ENCODE data around the gene GTF3C1.

GTF3C1 gene

GRCh38 chr16:27564224-27564623, 14.5 kb upstream of the GTF3C1 start:
- no peak for DNase-seq (ENCODE audit: low read depth in 2 of 3, low spot score in 2 of 3)

DNA sequence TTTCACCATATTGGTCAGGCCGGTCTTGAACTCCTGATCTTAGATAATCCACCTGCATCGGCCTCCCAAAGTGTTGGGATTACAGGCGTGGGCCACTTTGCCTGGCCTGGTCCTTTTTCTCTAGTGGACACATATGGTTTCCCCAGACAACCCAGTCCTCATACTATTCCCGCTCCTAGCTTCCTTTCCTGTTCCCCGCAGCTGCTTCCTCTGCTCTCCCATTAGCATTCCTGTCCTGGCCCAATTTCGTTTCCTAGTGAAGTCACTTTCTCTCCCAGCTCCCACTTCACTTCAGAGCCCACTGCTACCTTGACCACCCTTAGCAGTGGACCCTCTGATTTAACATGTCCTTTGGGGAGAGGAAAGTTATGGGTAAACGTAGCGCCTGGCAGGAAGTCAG, 11.5 kb upstream of the GTF3C1 start:
- DNase-seq (ENCODE audit: low read depth in 2 of 3, low spot score in 2 of 3): no peak

- DNase-seq (ENCODE audit: low read depth in 2 of 3, low spot score in 2 of 3): no peak
These were observed 9.2 kb upstream of the GTF3C1 start for GRCh38 chr16:27558932-27559331.

- no peak for DNase-seq (ENCODE audit: low read depth in 2 of 3, low spot score in 2 of 3)
These were observed 8.7 kb upstream of the GTF3C1 start for GRCh38 chr16:27558434-27558833.

DNA sequence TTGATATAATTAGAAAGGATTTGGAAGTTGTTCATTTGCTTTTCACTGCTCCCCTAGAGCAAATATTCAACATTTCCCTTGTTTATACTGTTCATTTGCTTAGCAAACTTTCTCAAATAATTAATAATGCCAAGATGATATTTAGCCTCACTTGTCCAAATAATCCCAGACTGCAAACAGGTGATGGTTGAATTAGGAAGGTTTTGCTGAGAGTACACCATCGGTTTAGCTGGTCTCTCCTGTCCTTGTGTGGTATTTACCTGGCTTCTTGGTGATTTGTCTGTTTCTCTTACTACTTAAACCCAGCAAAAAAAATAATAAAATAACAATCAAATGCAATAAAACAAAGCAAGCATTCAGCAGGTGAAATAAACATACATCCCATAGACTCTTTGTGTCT, 6.8 kb upstream of the GTF3C1 start:
- DNase-seq (ENCODE audit: low read depth in 2 of 3, low spot score in 2 of 3): no peak

GRCh38 chr16:27551036-27551435, 1.3 kb upstream of the GTF3C1 start:
- DNase-seq (ENCODE audit: low read depth in 2 of 3, low spot score in 2 of 3): no peak

GRCh38 chr16:27550582-27550920, 838 bp upstream of the GTF3C1 start:
- no peak for DNase-seq (ENCODE audit: low read depth in 2 of 3, low spot score in 2 of 3)

DNA sequence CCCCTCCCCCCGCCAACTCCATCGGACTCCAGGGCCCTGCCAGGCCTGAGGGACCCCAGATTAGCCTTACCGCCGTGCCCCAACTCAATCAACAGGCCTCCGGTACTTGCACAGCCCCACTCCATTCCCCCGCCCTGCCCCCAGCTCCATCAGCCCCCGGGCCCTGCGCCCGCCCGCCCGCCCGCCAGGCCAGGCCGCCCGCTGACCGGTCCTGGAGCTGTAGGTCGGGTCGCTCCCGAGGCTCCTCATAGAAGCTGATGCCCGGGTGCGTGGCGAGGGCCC, 308 bp downstream of the GTF3C1 start:
- peak in 1 of 3 experiments; percentile 8 for DNase-seq (ENCODE audit: low read depth in 2 of 3, low spot score in 2 of 3)

DNA sequence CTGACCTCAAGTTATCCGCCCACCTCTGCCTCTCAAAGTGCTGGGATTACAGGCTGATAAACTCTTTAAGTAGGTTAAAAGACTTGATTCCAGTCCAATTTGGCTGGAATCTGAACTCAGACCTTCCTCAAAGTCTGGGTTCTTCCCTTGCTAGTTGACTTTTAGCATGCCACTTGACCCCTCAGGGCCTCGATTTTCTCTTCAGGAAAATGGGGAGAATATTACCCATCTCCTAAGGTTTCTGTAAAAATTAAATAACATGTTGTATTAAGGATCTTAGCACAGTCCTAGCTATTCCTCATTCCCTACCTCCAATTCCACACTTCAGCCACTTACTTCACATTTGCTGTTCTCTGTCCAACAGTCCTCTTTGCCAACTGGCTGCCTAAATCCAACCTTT, 1.9 kb downstream of the GTF3C1 start:
- no peak for DNase-seq (ENCODE audit: low read depth in 2 of 3, low spot score in 2 of 3)

- DNase-seq (ENCODE audit: low read depth in 2 of 3, low spot score in 2 of 3): no peak
These were observed 2.6 kb downstream of the GTF3C1 start for GRCh38 chr16:27547134-27547533.

GRCh38 chr16:27544671-27545070, 5.0 kb downstream of the GTF3C1 start:
- no peak for DNase-seq (ENCODE audit: low read depth in 2 of 3, low spot score in 2 of 3)

DNA sequence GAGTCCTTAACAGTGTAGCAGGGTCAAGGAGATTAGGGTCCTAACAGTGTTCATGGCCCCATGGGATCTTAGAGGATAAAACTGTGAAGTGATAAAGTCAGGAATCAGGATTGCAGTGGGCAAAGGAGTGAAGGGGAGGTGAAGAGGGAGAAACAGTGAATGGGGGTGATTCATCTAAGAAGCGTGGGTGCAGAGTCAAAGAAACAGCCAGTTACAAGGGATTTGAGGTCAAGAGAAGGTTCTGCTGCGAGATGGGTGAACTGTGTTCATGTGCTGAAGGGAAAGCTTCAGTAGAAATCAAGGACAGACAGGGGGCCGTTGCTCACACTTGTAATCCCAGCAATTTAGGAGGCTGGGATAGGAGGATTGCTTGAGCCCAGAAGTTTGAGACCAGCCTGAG, 5.9 kb downstream of the GTF3C1 start:
- DNase-seq (ENCODE audit: low read depth in 2 of 3, low spot score in 2 of 3): no peak

DNA sequence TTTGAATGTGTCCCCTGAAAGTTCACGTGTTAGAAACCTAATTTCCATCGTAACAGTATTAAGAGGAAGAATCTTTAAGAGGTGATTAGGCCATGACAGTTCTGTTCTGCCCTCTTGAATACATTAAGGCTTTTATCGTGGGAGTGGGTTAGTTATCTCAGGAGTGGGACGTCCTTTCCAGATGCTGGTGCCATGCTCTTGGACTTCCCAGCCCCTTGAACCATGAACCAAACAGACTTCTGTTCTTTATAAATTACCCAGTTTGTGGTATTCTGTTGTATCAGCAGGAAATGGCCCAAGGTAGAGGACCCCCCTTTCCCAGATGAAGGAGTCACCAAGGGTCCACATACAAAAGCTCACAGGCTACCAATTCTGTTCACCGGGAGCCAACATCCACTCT, 10.1 kb downstream of the GTF3C1 start:
- no peak for DNase-seq (ENCODE audit: low read depth in 2 of 3, low spot score in 2 of 3)

DNA sequence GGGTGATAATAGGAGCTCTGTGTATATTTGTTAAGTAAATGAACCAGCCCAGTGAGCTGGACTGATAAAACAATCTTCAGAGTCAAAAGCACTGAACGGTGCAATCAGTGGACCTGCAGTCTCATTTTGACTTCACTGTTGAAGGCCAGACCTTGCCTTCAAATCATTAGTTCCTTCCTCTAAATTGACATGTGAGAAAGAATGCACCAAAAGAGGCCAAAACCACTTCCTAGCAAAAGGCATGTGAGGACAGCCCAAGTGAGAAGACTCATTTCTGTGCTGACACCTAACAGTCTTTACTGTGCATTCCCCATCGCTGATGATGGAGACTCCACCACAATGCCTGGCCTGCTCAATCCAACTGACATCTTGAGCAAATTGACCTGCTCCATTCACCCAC, 10.6 kb downstream of the GTF3C1 start:
- DNase-seq (ENCODE audit: low read depth in 2 of 3, low spot score in 2 of 3): no peak

- DNase-seq (ENCODE audit: low read depth in 2 of 3, low spot score in 2 of 3): no peak
These were observed 11.2 kb downstream of the GTF3C1 start for GRCh38 chr16:27538528-27538927.

DNA sequence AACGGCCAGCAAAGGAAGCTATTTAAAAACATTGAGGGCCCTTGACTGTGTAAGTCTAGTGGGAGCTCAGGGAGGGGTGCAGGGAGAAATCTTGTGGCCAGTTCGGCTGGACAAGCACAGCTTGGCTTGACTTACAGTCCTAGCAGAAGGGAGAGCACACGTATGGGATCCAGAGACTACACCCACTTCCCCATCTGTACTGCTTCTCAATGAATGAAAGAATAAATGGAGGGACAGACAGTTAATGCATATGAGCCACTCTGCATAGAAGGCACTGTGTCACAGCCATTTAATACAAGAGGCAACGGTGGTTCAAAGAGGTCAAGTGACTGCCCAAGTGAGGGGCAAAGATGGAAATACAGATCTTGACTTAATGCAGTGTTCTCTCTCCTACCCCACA, 15.5 kb downstream of the GTF3C1 start:
- DNase-seq (ENCODE audit: low read depth in 2 of 3, low spot score in 2 of 3): no peak

- DNase-seq (ENCODE audit: low read depth in 2 of 3, low spot score in 2 of 3): no peak
These were observed 17.6 kb downstream of the GTF3C1 start for GRCh38 chr16:27531826-27532800.

GRCh38 chr16:27531186-27531585, 18.5 kb downstream of the GTF3C1 start:
- DNase-seq (ENCODE audit: low read depth in 2 of 3, low spot score in 2 of 3): no peak

GRCh38 chr16:27529962-27530361, 19.8 kb downstream of the GTF3C1 start:
- no peak for DNase-seq (ENCODE audit: low read depth in 2 of 3, low spot score in 2 of 3)

DNA sequence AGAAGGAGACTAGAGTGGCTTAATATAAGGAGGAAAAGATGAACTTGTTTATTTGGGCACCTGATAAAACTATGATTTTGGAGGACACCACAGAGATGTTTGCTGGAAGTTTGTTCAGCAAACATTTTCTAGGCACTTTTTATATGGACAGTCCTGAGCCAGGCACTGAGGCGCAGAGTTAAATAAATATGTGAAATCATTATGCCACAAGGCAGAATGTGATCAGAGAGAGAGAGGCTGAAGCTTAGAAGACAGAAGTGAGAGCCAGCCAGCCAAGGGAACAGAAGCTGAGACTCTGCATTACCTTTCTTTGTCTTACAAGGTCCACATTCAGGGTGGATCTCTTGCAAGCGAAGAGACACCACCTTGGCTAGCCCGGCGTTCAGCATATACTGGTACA, 21.4 kb downstream of the GTF3C1 start:
- DNase-seq (ENCODE audit: low read depth in 2 of 3, low spot score in 2 of 3): no peak

- no peak for DNase-seq (ENCODE audit: low read depth in 2 of 3, low spot score in 2 of 3)
These were observed 23.5 kb downstream of the GTF3C1 start for GRCh38 chr16:27526180-27526579.

GRCh38 chr16:27522173-27522707, 27.5 kb downstream of the GTF3C1 start:
- DNase-seq (ENCODE audit: low read depth in 2 of 3, low spot score in 2 of 3): no peak
